Adipocyte (in vitro differentiated cells): ENCODE measurements around the gene FGFBP1.

Experiments
- DNase-seq: peaks from one replicate; pipeline ENCODE4 v3.0.0-alpha.2; 2015; ENCODE audit warnings: low read depth
- H3K27me3 ChIP-seq: replicated peaks from 2 replicates; pipeline ENCODE4 v1.7.0; 2013; ENCODE audit warnings: mild to moderate bottlenecking, low read length, moderate library complexity; ENCODE audit not compliant: control insufficient read depth, insufficient read depth
- H3K36me3 ChIP-seq: 2 replicates; pipeline ENCODE4 v1.7.0; 2013; ENCODE audit warnings: low read length, mild to moderate bottlenecking, moderate library complexity; ENCODE audit not compliant: control insufficient read depth, insufficient read depth, severe bottlenecking
- H3K4me1 ChIP-seq: 2 replicates; pipeline ENCODE4 v1.7.0; 2013; ENCODE audit warnings: mild to moderate bottlenecking, low read length, moderate library complexity; ENCODE audit not compliant: control insufficient read depth, insufficient read depth
- H3K4me3 ChIP-seq: 2 replicates; pipeline ENCODE4 v1.7.0; 2013; ENCODE audit warnings: mild to moderate bottlenecking, low read length, moderate library complexity
- H3K9ac ChIP-seq: 2 replicates; pipeline ENCODE4 v1.7.0; 2013; ENCODE audit warnings: mild to moderate bottlenecking, low read length, moderate library complexity
- H3K9me3 ChIP-seq: 2 replicates; pipeline ENCODE4 v1.7.0; 2013; ENCODE audit warnings: mild to moderate bottlenecking, low read length, moderate library complexity; ENCODE audit not compliant: control insufficient read depth

Gene FGFBP1

GRCh38 chr4:15938640-15939039 is at the start of gene FGFBP1:
TSS of gene FGFBP1 (minus strand) at chr4:15938740. CDS start at chr4:15936632, 2,108 bp downstream.
- no peaks in the 10 kb centered on the region for H3K9me3 ChIP-seq
- no peak within 1 kb of the TSS for H3K4me3 ChIP-seq
- DNase-seq: no peak
- H3K4me1 ChIP-seq: no peaks in the 10 kb centered on the region
- no peak within 1 kb of the TSS for H3K9ac ChIP-seq
- H3K27me3 ChIP-seq: no peaks in the 10 kb centered on the region
- no peaks in the 10 kb centered on the region for H3K36me3 ChIP-seq

DNA sequence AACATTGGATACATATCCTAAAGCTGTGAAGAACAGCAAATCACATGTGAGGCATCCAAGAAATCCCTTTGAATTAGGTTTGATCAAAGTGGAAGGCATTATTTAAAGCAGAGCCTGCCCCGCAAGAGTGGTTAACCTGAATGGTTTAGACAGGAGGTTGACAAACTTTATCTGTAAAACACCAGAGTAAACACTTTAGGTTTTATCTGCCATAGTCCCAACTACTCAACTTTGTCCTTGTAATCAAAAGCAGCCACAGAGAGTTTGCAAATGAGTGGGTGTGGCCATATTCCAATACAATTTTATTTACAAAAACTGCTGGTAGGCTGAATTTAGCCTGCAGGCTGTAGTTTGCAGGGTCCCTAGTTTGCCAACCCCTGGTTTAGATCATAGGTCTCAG is 49.7 kb upstream of the FGFBP1 start:
- no peaks in the 10 kb centered on the region for H3K36me3 ChIP-seq
- no peak for DNase-seq
- H3K4me1 ChIP-seq: no peaks in the 10 kb centered on the region

GRCh38 chr4:15986907-15987306 is 48.4 kb upstream of the FGFBP1 start:
- no peak overlapping the region for H3K4me3 ChIP-seq
- no peaks in the 10 kb centered on the region for H3K36me3 ChIP-seq
- no peaks in the 10 kb centered on the region for H3K4me1 ChIP-seq
- H3K9me3 ChIP-seq: no peaks in the 10 kb centered on the region
- no peak overlapping the region for H3K9ac ChIP-seq
- H3K27me3 ChIP-seq: no peaks in the 10 kb centered on the region
- no peak for DNase-seq

More for the DNA sequence above, 49.7 kb upstream of the FGFBP1 start:
- no peaks in the 10 kb centered on the region for H3K9me3 ChIP-seq
- H3K9ac ChIP-seq: no peak overlapping the region
- no peaks in the 10 kb centered on the region for H3K27me3 ChIP-seq
- H3K4me3 ChIP-seq: no peak overlapping the region

DNA sequence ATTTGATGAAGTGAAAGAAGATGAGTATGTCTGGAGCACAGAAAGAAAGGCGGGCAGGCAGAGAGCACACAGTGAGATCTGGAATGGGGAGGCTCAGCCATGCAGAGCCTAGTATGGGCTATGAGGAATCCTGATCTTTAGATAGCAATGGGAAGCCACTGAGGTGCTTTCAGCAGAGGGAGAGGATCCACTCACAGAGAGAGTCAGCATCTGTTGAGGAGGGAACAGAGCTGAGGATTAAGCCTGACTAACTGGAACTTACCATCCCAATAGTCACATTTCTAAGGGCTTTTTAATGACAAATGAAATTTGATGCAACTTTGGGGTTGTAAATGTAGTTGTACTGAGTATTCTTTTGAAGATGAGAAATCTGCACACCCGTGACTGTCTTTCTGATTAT is 45.1 kb upstream of the FGFBP1 start:
- no peaks in the 10 kb centered on the region for H3K4me1 ChIP-seq
- no peaks in the 10 kb centered on the region for H3K36me3 ChIP-seq
- H3K9me3 ChIP-seq: no peaks in the 10 kb centered on the region
- no peaks in the 10 kb centered on the region for H3K27me3 ChIP-seq
- no peak overlapping the region for H3K4me3 ChIP-seq
- no peak overlapping the region for H3K9ac ChIP-seq
- DNase-seq: no peak

GRCh38 chr4:15982842-15983524 is 44.4 kb upstream of the FGFBP1 start:
- Histone ChIP-seq H3K4me3 (no peak overlapping the region), H3K4me1 (no peaks in the 10 kb centered on the region), H3K36me3 (no peaks in the 10 kb centered on the region), H3K27me3 (peaks cover 6% of the 10 kb centered on the region), H3K9me3 (no peaks in the 10 kb centered on the region), H3K9ac (no peak overlapping the region)
- DNase-seq: no peak

DNA sequence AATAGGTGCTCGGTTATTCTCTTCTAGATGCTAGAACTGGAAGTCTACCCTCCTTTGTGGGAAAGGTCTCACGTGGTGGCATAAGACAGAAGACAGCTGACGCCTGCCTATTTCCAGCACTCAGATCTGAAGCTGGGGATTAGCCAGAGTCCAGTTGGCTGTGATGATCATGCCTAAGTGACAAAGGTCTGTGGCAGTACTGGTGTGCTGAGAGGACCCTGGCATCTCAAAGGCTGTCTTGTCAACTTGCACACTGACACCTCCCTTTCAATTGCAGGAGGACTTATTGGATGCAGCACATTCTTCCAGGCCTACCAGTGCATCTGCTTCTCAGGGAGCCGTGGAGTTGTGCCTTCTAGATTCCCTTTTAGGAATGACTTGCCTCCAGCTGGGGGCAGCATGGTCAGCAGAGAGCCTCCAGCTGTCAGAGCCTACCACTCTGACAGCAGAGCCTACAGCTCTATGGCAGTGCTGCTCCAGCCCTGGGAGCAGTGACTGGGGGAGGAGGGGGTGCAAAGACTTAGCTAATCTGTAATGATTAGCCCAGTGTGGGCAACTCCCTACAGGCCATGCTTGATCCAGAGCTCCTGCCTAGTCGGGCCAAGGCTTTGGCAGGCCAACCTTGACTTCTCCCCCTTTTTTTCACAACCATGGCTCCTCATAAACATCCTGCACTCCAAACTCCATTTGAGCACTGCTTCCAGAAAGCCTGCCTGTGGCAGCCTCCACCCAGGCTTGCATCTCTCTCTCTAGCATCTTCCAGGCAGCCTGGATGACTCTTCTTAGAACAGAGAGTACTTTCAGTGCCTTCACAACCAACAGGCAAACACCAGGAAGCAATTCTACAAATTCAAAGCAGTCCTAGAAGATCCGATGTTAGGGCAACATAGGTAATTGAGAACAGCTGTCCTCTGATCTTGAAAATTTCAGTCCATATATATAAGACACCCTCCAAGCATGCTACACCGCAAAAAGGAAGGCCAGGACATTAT is 38.2 kb upstream of the FGFBP1 start:
- Histone ChIP-seq H3K4me1 (no peaks in the 10 kb centered on the region), H3K4me3 (no peak overlapping the region), H3K36me3 (no peaks in the 10 kb centered on the region), H3K27me3 (peaks cover 22% of the 10 kb centered on the region), H3K9ac (no peak overlapping the region), H3K9me3 (no peaks in the 10 kb centered on the region)
- peak; percentile 24 for DNase-seq

DNA sequence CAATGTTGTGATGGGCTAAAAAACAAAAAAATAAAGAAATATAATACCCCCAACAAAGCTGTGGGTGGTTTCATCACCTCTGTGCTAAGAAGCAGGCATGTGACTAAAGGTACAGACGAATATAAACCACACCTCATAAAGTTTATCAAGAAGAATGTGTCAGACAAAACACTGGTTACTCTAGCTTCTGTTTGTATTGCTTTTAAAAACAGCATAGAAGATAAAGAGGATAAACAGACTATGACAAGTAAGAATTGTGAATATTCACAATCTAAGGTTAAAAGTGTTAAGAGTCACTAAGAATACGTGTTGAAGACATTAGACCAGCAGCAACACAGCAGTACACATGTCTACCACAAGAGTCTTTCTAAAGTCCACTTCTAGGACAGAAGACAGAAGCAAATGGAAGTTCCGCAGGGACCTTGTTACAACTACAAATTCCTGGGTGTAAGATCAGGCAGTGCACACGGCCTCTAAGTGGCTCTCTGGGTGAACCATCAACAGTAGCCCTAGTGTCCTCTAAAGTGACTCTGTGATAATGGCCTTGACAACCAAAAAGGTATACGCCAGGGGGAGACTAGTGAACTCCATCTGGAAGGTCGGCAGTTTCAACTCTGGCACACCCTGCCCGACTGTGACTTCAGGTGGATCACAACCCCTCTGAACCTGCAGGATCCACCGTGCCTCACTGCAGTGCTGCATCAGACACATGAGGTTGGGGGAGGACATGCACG is 32.7 kb upstream of the FGFBP1 start:
- no peak overlapping the region for H3K9ac ChIP-seq
- H3K36me3 ChIP-seq: no peaks in the 10 kb centered on the region
- peaks cover 24% of the 10 kb centered on the region for H3K27me3 ChIP-seq
- peaks cover 7% of the 10 kb centered on the region for H3K9me3 ChIP-seq
- H3K4me1 ChIP-seq: no peaks in the 10 kb centered on the region
- H3K4me3 ChIP-seq: no peak overlapping the region
- DNase-seq: no peak

DNA sequence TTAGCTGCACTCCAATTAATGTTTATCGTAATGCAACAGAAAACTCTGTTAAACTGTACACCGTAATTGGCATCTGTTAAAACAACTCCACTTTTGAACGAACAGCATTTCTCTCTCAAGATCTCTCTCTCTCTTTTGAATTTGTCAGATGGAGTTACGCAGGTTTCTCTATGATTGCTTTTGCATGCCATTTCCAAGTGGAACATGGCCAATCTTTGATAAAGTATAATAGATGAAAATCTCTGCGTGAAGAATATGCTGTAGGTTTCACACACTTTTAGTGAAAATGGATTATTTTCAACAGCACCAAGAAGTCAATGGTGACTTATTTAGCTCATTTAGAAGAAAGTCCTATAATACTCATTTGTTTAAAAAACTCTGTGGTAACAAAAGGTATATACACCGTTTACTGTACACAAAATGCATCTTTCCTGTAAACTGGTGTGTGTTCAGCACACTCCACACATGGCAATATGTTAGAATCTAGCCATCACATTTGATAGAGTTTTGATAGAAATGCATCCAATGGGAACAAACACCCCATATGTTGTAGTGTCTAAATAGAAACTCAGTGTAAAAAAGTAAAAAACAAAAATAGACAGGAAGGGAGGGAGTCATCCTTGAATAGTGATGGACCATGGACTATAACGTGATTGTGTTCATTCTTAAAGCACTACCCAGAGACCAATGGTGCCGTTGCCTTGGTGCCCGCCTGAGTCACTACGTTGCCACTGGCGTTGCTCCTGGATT is 30.2 kb upstream of the FGFBP1 start:
- peaks cover 10% of the 10 kb centered on the region for H3K9me3 ChIP-seq
- no peak overlapping the region for H3K9ac ChIP-seq
- no peak for DNase-seq
- H3K36me3 ChIP-seq: no peaks in the 10 kb centered on the region
- H3K4me1 ChIP-seq: no peaks in the 10 kb centered on the region
- H3K27me3 ChIP-seq: peaks cover 18% of the 10 kb centered on the region
- no peak overlapping the region for H3K4me3 ChIP-seq

DNA sequence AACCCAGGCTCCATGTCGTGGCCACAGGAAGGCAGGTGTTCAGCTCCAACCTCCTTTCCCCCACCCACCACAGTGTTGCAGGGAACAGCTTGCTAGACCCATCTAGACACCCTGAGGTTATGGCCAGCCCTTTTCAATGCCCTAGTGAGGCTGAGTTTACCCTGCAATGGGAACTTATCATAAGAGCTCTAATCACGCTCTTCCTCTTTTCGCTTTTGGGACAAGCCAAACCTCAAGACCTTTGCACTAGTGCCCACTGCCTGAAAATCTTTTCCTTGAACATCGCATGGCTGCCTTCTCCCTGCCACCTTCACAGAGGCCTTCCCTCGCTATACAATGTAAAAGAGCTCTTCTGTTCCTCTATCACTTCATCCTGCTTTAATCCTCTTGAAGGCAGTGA is 26.8 kb upstream of the FGFBP1 start:
- DNase-seq: no peak
- Histone ChIP-seq H3K36me3 (no peaks in the 10 kb centered on the region), H3K9me3 (peaks cover 10% of the 10 kb centered on the region), H3K27me3 (peaks cover 4% of the 10 kb centered on the region), H3K4me1 (peaks cover 7% of the 10 kb centered on the region), H3K4me3 (no peak overlapping the region), H3K9ac (no peak overlapping the region)

- peaks cover 4% of the 10 kb centered on the region for H3K27me3 ChIP-seq
- H3K4me1 ChIP-seq: peaks cover 7% of the 10 kb centered on the region
- no peaks in the 10 kb centered on the region for H3K36me3 ChIP-seq
- peaks cover 10% of the 10 kb centered on the region for H3K9me3 ChIP-seq
- no peak overlapping the region for H3K9ac ChIP-seq
- DNase-seq: no peak
- H3K4me3 ChIP-seq: no peak overlapping the region
Measured at GRCh38 chr4:15964159-15964558, 25.6 kb upstream of the FGFBP1 start.
